HCT116 (cell line): ENCODE results near the gene MIDN. TPM values are rescaled to one million over a fixed set of nuclear protein-coding genes. Genes with fewer than 3 reads are reported as not detected.

Experiments used
- ATAC-seq: fragments of 200-7000 bp; cut with Tn5 transposase; 2 replicates; pipeline ENCODE4 v1.9.1; 2020; ENCODE audit warnings: mild to moderate bottlenecking, moderate library complexity
- BruUV-seq: library from RNA; stranded (reverse); fragments of 400-500 nt; replicated peaks from 2 replicates; lab custom pipeline; 2021; lab: Mats Ljungman, UMichigan
- CTCF ChIA-PET: fragments of 300-600 bp; sonication (Branson Sonifier 250); formaldehyde crosslinking; loops from one replicate; lab custom pipeline; 2021; ENCODE audit warnings: antibody characterized with exemption; lab: Charles Lee
- POLR2A ChIA-PET: fragments of 300-600, 350-600 bp; sonication (Branson Sonifier 250); formaldehyde crosslinking; loops from one replicate; lab custom pipeline; 2021; ENCODE audit warnings: antibody characterized with exemption; lab: Charles Lee
- RAD21 ChIA-PET, 2 experiments: fragments of 300-600 bp; sonication (Branson Sonifier 250); formaldehyde crosslinking; loops; one replicate each; lab custom pipeline; 2023; ENCODE audit warnings: low total read pairs in 2 of 2; ENCODE audit not compliant: uncharacterized antibody in 2 of 2, unreplicated experiment in 2 of 2, low non-redundant PET in 1 of 2; lab: Charles Lee
- DNase-seq: peaks from one replicate; pipeline ENCODE4 v3.0.0-alpha.2; 2010; ENCODE audit warnings: low read depth, low spot score
- H2AFZ ChIP-seq: fragments of 200-600 bp; shearing (Covaris generic), sonication (generic); 2 replicates; pipeline ENCODE4 v1.6.1; 2017; ENCODE audit warnings: low read depth, mixed run types, mixed read lengths, antibody characterized with exemption, low read length; ENCODE audit not compliant: poor library complexity, severe bottlenecking
- H3K27ac ChIP-seq: 2 replicates; pipeline ENCODE4 v1.5.1; 2012; ENCODE audit warnings: low read depth, low read length
- H3K27me3 ChIP-seq: fragments of 200-600 bp; sonication (generic); 2 replicates; pipeline ENCODE4 v1.6.1; 2016; ENCODE audit warnings: mixed run types, low read length, mixed read lengths; ENCODE audit not compliant: insufficient read depth
- H3K36me3 ChIP-seq, 2 experiments: fragments of 200-500 bp in 1 of 2; fragments of 200-600 bp in 1 of 2; sonication (Bioruptor generic) in 1 of 2; sonication (generic) in 1 of 2; 2 replicates each; pipeline versions ENCODE4 v1.5.1 to v1.6.1; 2014 to 2016; ENCODE audit warnings: low read length in 2 of 2, inconsistent platforms in 1 of 2, mixed read lengths in 1 of 2, mixed run types in 1 of 2; ENCODE audit not compliant: insufficient read depth in 2 of 2, control insufficient read depth in 1 of 2
- H3K4me1 ChIP-seq, 2 experiments: fragments of 200-600 bp in 1 of 2; sonication (generic) in 1 of 2; 2 replicates each; pipeline versions ENCODE4 v1.5.1 to v1.6.1; 2012 to 2017; ENCODE audit warnings: low read length in 2 of 2, inconsistent platforms in 1 of 2, mild to moderate bottlenecking in 1 of 2, mixed read lengths in 1 of 2, mixed run types in 1 of 2, moderate library complexity in 1 of 2; ENCODE audit not compliant: insufficient read depth in 2 of 2, control insufficient read depth in 1 of 2
- H3K4me2 ChIP-seq: fragments of 200-600 bp; sonication (generic); 2 replicates; pipeline ENCODE4 v1.6.1; 2017; ENCODE audit warnings: mixed run types, low read length, mixed read lengths
- H3K4me3 ChIP-seq, 2 experiments: fragments of 200-600 bp in 1 of 2; sonication (generic) in 1 of 2; replicated peaks in 1 of 2; 2 replicates each; pipeline ENCODE4 v1.5.1; 2011 to 2016; ENCODE audit warnings: low read length in 2 of 2, control low read depth in 1 of 2, low read depth in 1 of 2, mild to moderate bottlenecking in 1 of 2, mixed read lengths in 1 of 2, mixed run types in 1 of 2
- H3K79me2 ChIP-seq: fragments of 200-600 bp; sonication (generic); 2 replicates; pipeline ENCODE4 v1.6.1; 2017; ENCODE audit warnings: mild to moderate bottlenecking, mixed run types, low read length, moderate library complexity, mixed read lengths; ENCODE audit not compliant: insufficient read depth
- H3K9ac ChIP-seq: fragments of 200-600 bp; sonication (generic); 2 replicates; pipeline ENCODE4 v1.6.1; 2016; ENCODE audit warnings: low read length, mixed read lengths
- H3K9me2 ChIP-seq: fragments of 200-600 bp; sonication (generic), shearing (Covaris generic); 2 replicates; pipeline ENCODE4 v1.6.1; 2017; ENCODE audit warnings: mixed run types, mild to moderate bottlenecking, moderate library complexity; ENCODE audit not compliant: insufficient read depth
- H3K9me3 ChIP-seq, 2 experiments: fragments of 200-500 bp in 1 of 2; fragments of 200-600 bp in 1 of 2; sonication (Bioruptor generic) in 1 of 2; sonication (generic) in 1 of 2; 2 replicates each; pipeline ENCODE4 v1.6.1; 2014 to 2017; ENCODE audit warnings: low read length in 2 of 2, mixed read lengths in 2 of 2, inconsistent platforms in 1 of 2, low read depth in 1 of 2, mild to moderate bottlenecking in 1 of 2, mixed run types in 1 of 2, moderate library complexity in 1 of 2; ENCODE audit not compliant: control insufficient read depth in 1 of 2, insufficient read depth in 1 of 2
- H4K20me1 ChIP-seq: fragments of 200-600 bp; sonication (generic), shearing (Covaris generic); 2 replicates; pipeline ENCODE4 v1.6.1; 2017; ENCODE audit warnings: mixed run types, mild to moderate bottlenecking, moderate library complexity; ENCODE audit not compliant: insufficient read depth
- ATF3 ChIP-seq: IDR thresholded peaks from 2 replicates; pipeline ENCODE4 v1.6.1; 2012
- CBX3 ChIP-seq: IDR thresholded peaks from 2 replicates; pipeline ENCODE4 v1.6.1; 2012; ENCODE audit warnings: low read depth
- CEBPB ChIP-seq: IDR thresholded peaks from 2 replicates; pipeline ENCODE4 v1.6.1; 2012; ENCODE audit warnings: low read depth
- EGR1 ChIP-seq: IDR thresholded peaks from 2 replicates; pipeline ENCODE4 v1.6.1; 2012; ENCODE audit warnings: low read depth
- ELF1 ChIP-seq: IDR thresholded peaks from 2 replicates; pipeline ENCODE4 v1.6.1; 2012; ENCODE audit warnings: low read depth, borderline replicate concordance
- EZH2phosphoT487 ChIP-seq: fragments of 200-600 bp; IDR thresholded peaks from 2 replicates; pipeline ENCODE4 v1.6.1; 2018; ENCODE audit warnings: antibody characterized with exemption, borderline replicate concordance
- FOSL1 ChIP-seq: IDR thresholded peaks from 2 replicates; pipeline ENCODE4 v1.6.1; 2012; ENCODE audit warnings: low read depth
- JUND ChIP-seq: IDR thresholded peaks from 2 replicates; pipeline ENCODE4 v1.6.1; 2012
- MAX ChIP-seq: IDR thresholded peaks from 2 replicates; pipeline ENCODE4 v1.6.1; 2012
- POLR2A ChIP-seq: IDR thresholded peaks from 2 replicates; pipeline ENCODE4 v1.7.0; 2011; ENCODE audit warnings: borderline replicate concordance; ENCODE audit not compliant: insufficient read depth, insufficient read length; ENCODE audit errors: extremely low read depth
- RAD21 ChIP-seq: IDR thresholded peaks from 2 replicates; pipeline ENCODE4 v1.6.1; 2012; ENCODE audit warnings: low read depth, mild to moderate bottlenecking
- REST ChIP-seq: IDR thresholded peaks from 2 replicates; pipeline ENCODE4 v1.6.1; 2012; ENCODE audit warnings: low read depth
- SP1 ChIP-seq: IDR thresholded peaks from 2 replicates; pipeline ENCODE4 v1.6.1; 2012; ENCODE audit warnings: low read depth
- SRF ChIP-seq: IDR thresholded peaks from 2 replicates; pipeline ENCODE4 v1.6.1; 2012; ENCODE audit warnings: low read depth
- TCF7L2 ChIP-seq: IDR thresholded peaks from 2 replicates; pipeline ENCODE4 v1.7.0; 2011; ENCODE audit warnings: borderline replicate concordance, inconsistent platforms; ENCODE audit not compliant: insufficient read depth, insufficient read length; ENCODE audit errors: extremely low read depth
- YY1 ChIP-seq: IDR thresholded peaks from 2 replicates; pipeline ENCODE4 v1.6.1; 2011; ENCODE audit warnings: low read length, low read depth, moderate library complexity, mild to moderate bottlenecking; ENCODE audit not compliant: insufficient replicate concordance; ENCODE audit errors: extremely low read depth
- ZBTB33 ChIP-seq: IDR thresholded peaks from 2 replicates; pipeline ENCODE4 v1.6.1; 2011; ENCODE audit warnings: mild to moderate bottlenecking, low read length, moderate library complexity; ENCODE audit not compliant: insufficient replicate concordance; ENCODE audit errors: extremely low read depth
- ZNF274 ChIP-seq: fragments of 200-500 bp; sonication (Bioruptor generic); IDR thresholded peaks from 2 replicates; pipeline ENCODE4 v1.6.1; 2014; ENCODE audit warnings: mild to moderate bottlenecking, low read depth, low read length, inconsistent platforms
- intact Hi-C: fragments of 100-400 bp; cut with micrococcal nuclease; formaldehyde crosslinking; loops from 2 replicates; pipeline ENCODE4 v1.10.0; 2022
- total RNA-seq: library from RNA; stranded (reverse); gene quantifications from one replicate; pipeline ENCODE4 v1.2.1, GENCODE V29; 2021; ENCODE audit not compliant: unreplicated experiment

The MIDN gene
- total RNA-seq, 1 experiment from 2014 or later = 146 TPM

- Histone ChIP-seq H3K9me3 (no peaks in the 10 kb centered on the region), H3K9me2 (no peaks in the 10 kb centered on the region), H3K4me1 (peaks cover 5 to 22% of the 10 kb centered on the region in 2 experiments; a peak in 2 of 4 replicates), H3K4me3 (no peak overlapping the region), H2AFZ (no peak overlapping the region), H3K79me2 (no peaks in the 10 kb centered on the region; the same call in 1 of the 2 replicates), H3K36me3 (peaks cover 0 to 7% of the 10 kb centered on the region in 2 experiments; a peak in 1 of 4 replicates), H3K4me2 (no peak overlapping the region), H3K9ac (no peak overlapping the region), H4K20me1 (no peaks in the 10 kb centered on the region), H3K27ac (no peak overlapping the region), H3K27me3 (no peaks in the 10 kb centered on the region)
- ATAC-seq (no peak), DNase-seq (no peak)
- CTCF ChIA-PET = no interaction called here
- BruUV-seq = no TSS peak
- intact Hi-C loops = no loop called here
- POLR2A ChIA-PET = no interaction called here
- TF ChIP-seq ATF3 (no peak), MAX (no peak), ELF1 (no peak), CEBPB (no peak), EGR1 (no peak), CBX3 (no peak), YY1 (no peak), EZH2phosphoT487 (no peak), JUND (no peak), POLR2A (no peak), TCF7L2 (no peak), SRF (no peak), REST (no peak), SP1 (no peak), ZBTB33 (no peak), RAD21 (no peak), FOSL1 (no peak), ZNF274 (no peak)
- RAD21 ChIA-PET = no interaction called here
Measured at GRCh38 chr19:1282588-1283206, 34.3 kb downstream of the MIDN start.
